Omental fat pad (tissue), 4 donors: ENCODE measurements around the gene NIPA2. TPM values are rescaled to one million over a fixed set of nuclear protein-coding genes. Genes with fewer than 3 reads are reported as not detected.

ENCODE experiments used
- ATAC-seq: fragments of 150-250 bp; one replicate; pipeline ENCODE4 v1.9.1; 2016; ENCODE audit warnings: mild to moderate bottlenecking, moderate library complexity; ENCODE audit not compliant: low FRiP score
- DNase-seq: peaks from one replicate; pipeline ENCODE4 v3.0.0-alpha.2; 2019; ENCODE audit warnings: low spot score
- total RNA-seq, 4 donors: library from RNA; depleted of rRNA; stranded (reverse); fragments of >200 nt; gene quantifications; one replicate each; pipeline ENCODE4 v1.1.0, GENCODE V29; 2016
- TF ChIP-seq, protein P1 (sequence below), 3 donors: fragments of 450-650 bp; IDR thresholded peaks; one replicate each; pipeline ENCODE4 v1.5.1; 2016 to 2017; ENCODE audit warnings: antibody characterized with exemption in 3 of 3, mild to moderate bottlenecking in 3 of 3, moderate library complexity in 2 of 3

NIPA2 gene
- total RNA-seq, 4 donors from 2014 or later, result 37.3 to 67.5 (median 45.2) TPM

DNA sequence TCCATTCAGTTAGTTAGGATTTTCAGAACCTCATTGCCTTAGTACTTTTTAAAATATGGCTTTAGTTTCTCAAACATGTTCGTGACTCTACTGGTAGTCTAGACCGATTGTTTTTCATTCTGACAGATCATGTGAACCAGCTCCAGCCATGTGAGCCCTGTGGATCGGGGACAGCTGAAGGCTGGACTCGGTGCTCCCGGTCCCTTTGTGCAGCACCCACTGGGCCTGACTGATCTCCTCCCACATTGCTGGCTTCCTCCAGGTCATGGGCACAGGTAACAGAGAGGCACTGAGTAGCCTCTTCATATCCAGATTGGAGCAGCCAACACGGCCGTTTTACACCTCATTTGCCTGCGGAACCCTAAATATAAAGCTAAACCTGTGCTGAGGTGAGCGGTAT lies 30.5 kb downstream of the NIPA2 start:
- ATAC-seq (no peak), DNase-seq (no peak)
- TF ChIP-seq, protein P1, sequence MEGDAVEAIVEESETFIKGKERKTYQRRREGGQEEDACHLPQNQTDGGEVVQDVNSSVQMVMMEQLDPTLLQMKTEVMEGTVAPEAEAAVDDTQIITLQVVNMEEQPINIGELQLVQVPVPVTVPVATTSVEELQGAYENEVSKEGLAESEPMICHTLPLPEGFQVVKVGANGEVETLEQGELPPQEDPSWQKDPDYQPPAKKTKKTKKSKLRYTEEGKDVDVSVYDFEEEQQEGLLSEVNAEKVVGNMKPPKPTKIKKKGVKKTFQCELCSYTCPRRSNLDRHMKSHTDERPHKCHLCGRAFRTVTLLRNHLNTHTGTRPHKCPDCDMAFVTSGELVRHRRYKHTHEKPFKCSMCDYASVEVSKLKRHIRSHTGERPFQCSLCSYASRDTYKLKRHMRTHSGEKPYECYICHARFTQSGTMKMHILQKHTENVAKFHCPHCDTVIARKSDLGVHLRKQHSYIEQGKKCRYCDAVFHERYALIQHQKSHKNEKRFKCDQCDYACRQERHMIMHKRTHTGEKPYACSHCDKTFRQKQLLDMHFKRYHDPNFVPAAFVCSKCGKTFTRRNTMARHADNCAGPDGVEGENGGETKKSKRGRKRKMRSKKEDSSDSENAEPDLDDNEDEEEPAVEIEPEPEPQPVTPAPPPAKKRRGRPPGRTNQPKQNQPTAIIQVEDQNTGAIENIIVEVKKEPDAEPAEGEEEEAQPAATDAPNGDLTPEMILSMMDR (IDR thresholded peaks at IDR 0.05), result no peak

DNA sequence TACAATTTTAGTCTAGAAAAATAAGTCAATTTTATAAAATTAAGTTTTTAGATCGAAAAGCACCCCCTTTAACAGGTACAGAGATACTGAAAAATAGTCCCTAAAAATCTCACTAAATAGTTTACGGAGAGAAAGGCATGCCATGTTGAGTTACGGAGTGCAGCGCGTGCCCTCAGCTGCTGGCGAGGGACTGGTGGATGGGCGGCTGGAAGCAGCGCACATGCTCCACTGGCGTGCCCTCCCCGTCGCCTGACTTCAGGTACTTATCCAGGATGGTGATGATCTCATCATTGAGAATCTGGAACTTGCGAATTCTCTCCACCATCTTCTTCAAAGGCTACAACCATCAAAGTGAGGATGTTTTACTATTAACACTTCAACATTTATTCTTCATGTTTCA lies 31.4 kb downstream of the NIPA2 start:
- TF ChIP-seq, protein P1 (IDR thresholded peaks at IDR 0.05), result no peak
- no peak for ATAC-seq
- DNase-seq, result no peak

DNA sequence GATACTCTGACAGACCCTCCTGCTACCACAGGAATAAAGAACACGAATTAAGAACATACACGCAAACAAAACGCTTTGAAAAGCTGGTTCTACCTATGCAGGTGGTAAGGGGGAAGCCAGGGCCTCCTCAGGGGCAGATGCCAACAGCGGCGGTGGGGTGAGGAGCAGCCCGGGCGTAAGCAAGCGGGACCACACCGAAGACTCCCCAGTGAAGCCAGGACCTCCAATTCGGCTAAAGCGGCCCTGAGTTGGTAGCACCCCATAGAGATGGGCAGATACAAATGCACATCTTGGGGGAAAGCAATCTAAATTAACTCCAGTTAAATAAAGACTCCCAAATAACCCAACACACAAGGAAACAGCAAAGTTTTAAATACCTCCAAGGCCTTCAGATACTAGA lies 32.4 kb downstream of the NIPA2 start:
- DNase-seq (no peak), ATAC-seq (no peak)
- TF ChIP-seq, protein P1 (IDR thresholded peaks at IDR 0.05), result no peak

DNA sequence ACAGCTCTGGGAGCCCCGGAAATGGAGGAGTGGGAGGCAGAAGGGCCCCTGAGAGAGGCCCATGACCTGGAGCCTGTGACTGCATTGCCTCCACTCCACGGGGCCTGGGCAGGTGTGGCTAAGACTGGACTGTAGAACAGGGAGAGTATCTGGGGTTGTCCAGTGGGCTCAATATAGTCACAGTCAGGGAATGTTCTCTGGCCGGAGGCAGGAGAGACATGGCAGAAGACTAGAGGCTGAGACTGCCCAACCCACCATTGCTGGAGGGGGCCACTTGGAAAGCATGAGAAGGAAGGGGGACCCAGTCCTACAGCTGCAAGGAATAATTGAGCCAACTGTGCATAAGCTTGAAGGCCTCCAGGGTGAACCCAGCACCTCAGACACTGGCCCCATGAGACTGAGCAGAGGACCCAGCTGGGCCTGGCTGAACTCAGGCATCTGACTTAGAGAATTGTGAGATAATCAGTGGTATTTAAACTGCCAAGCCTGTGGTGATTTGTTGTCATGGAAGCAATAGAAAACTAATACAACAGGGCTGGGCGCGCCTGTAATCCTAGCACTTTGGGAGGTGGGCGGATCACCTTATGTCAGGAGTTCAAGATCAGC lies 33.1 kb downstream of the NIPA2 start:
- TF ChIP-seq, protein P1 (IDR thresholded peaks at IDR 0.05), result no peak
- ATAC-seq, result no peak
- no peak for DNase-seq

DNA sequence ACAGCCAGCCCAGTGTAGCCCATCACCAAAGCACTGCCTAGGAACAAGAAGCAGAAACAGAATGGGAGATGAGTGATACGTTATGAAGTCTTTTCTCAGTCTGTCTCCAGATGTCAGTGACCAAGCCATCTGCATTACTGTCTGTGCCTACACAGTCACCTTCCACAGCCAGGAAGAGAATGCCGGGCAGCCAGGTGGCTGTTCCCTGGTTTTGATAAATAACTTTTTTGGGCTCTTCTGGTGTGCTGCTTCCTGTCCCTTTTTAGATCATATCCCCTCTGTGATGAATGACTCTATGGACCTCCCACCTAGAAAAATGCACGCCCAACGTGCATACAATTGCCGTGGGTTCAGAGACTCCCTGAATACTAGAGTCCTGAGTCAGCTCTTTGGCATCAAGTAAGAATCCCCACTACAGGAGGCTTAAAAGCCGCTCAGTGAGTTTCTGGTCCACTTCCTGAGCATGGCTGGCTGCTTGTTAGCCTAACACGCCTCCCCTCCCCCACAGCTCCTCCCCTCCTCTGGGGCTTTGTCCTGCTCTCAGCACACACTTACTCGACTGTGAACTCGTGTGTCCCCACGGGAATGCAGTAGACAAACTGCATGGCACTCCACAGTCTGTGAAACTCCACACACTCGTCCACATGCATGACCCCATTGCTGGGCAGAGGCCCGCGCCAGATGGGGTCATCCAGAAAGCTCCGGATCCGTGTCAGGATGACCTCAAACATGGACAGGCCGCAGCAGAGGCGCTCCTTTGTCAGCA lies 34.7 kb downstream of the NIPA2 start:
- ATAC-seq (no peak), DNase-seq (no peak)
- TF ChIP-seq, protein P1 (IDR thresholded peaks at IDR 0.05), result no peak

DNA sequence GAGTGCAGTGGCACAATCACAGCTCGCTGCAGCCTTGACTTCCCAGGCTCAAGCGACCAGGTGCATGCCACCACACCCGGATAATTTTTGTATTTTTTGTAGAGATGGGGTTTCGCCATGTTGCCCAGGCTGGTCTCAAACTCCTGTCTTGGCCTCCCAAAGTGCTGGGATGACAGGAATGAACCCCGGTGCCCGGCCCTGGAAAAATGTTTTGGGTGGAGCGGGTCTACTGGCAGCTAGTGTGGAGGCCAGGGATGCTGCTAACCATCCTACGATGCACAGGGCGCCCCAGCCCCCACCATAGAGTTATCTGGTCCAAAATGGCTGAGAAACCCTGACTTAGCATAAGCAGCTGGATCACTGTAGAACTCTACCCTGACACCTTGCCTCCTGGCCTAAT lies 35.4 kb downstream of the NIPA2 start:
- TF ChIP-seq, protein P1 (IDR thresholded peaks at IDR 0.05), result no peak
- ATAC-seq, result no peak
- no peak for DNase-seq

DNA sequence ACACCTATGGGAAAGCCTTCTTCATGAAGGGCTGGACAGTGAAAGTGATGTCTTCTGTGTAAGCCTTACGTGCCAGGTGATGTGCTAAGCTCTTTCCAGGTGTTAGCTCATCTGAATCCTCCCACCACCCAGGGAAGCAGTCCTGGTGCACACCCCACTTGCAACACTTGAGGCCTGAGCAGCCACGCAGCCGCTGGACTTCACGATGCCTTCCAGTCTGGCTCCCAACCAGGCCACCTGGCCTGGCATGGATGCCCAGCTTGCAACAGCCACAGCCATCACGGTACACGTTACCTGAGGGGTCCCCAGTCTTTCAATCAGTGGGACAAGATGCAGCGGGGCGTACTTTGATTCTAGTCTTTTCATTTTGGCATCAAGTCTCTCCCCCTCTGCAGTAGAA lies 35.8 kb downstream of the NIPA2 start:
- TF ChIP-seq, protein P1 (IDR thresholded peaks at IDR 0.05), result no peak
- DNase-seq (no peak), ATAC-seq (no peak)
